IPS DF 6.9 (cell line): Measurements from ENCODE around the gene KHDRBS1.

Experiments
- DNase-seq: peaks from one replicate; pipeline ENCODE4 v3.0.0-alpha.2; 2013; ENCODE audit warnings: low read depth, low spot score
- H3K27ac ChIP-seq: one replicate; pipeline ENCODE4 v1.5.1; 2013; ENCODE audit warnings: low read length, control low read depth
- H3K27me3 ChIP-seq: 2 replicates; pipeline ENCODE4 v1.6.1; 2013; ENCODE audit warnings: mild to moderate bottlenecking, low read length; ENCODE audit not compliant: control insufficient read depth, insufficient read depth
- H3K36me3 ChIP-seq: 2 replicates; pipeline ENCODE4 v1.6.1; 2013; ENCODE audit warnings: low read length; ENCODE audit not compliant: control insufficient read depth, insufficient read depth
- H3K4me1 ChIP-seq: 2 replicates; pipeline ENCODE4 v1.6.1; 2013; ENCODE audit warnings: low read length; ENCODE audit not compliant: control insufficient read depth, insufficient read depth
- H3K4me3 ChIP-seq: 2 replicates; pipeline ENCODE4 v1.5.1; 2013; ENCODE audit warnings: mild to moderate bottlenecking, low read length
- H3K9me3 ChIP-seq: 2 replicates; pipeline ENCODE4 v1.6.1; 2013; ENCODE audit warnings: low read length, inconsistent platforms; ENCODE audit not compliant: control insufficient read depth, insufficient read depth
- WGBS: extraction: QIAGEN DNeasy Blood & Tissue Kit; methylation state at CpG from one replicate; pipeline ENCODE4 v1.1.7; 2013; ENCODE audit warnings: mixed read lengths, missing lambda C conversion rate; ENCODE audit not compliant: insufficient read length, insufficient coverage; 5-methylcytosine and 5-hydroxymethylcytosine counted together

The KHDRBS1 gene

DNA sequence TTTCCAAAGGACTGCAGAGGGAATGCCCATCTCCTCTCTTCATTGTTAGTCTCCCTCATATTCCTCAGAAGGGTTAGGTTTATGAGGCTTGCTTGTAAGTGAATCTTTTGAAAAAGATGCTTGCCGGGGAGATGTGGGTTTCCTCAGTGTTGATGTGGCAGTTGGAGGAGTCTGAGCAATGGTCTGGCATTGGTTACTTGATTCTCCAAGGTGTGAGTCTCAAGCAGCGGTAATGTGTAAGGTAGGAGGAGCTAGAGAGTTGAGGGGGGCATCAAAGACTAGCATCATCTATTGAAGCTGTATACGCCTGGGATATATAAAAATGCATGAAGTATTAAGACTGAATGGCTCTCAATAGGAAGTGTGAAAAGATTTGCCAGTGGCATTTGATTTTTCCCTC, 21.5 kb downstream of the KHDRBS1 start:
- WGBS, result no CpG with 5 or more reads among the region's 3 CpGs

DNA sequence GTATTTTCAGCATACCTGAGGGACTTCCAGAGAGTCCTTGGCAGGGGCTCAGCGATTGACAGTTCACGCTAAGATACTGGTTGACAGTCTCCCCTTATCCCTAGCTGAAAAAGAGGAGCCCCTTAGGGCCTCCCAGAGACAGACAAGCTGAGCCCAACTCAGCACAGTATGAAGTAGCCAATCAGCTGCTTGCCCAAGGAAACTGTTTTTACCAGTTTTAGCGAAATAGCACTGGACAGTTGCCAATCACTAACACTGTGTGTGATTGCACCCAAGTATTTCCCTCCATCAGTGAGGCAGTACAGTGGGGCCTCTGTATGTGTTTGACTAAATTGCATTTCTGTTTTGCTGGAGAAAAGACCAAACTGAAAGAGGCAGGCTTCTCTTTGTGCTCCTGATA, 27.0 kb downstream of the KHDRBS1 start:
- Histone ChIP-seq H3K4me3 (no peak overlapping the region), H3K27me3 (no peaks in the 10 kb centered on the region), H3K36me3 (peaks cover 36% of the 10 kb centered on the region), H3K4me1 (no peaks in the 10 kb centered on the region), H3K27ac (no peak overlapping the region), H3K9me3 (no peaks in the 10 kb centered on the region)
- no peak for DNase-seq
- no CpG with 5 or more reads among the region's 3 CpGs for WGBS

More for the DNA sequence above, 21.5 kb downstream of the KHDRBS1 start:
- H3K27me3 ChIP-seq, result no peaks in the 10 kb centered on the region
- H3K9me3 ChIP-seq, result no peaks in the 10 kb centered on the region
- H3K27ac ChIP-seq, result no peak overlapping the region
- no peak for DNase-seq
- H3K36me3 ChIP-seq, result peaks cover 33% of the 10 kb centered on the region
- H3K4me3 ChIP-seq, result no peak overlapping the region
- H3K4me1 ChIP-seq, result no peaks in the 10 kb centered on the region

- DNase-seq, result no peak
- H3K36me3 ChIP-seq, result peaks cover 41% of the 10 kb centered on the region
- no peak overlapping the region for H3K4me3 ChIP-seq
- no peaks in the 10 kb centered on the region for H3K4me1 ChIP-seq
- no CpG with 5 or more reads among the region's 5 CpGs for WGBS
- no peaks in the 10 kb centered on the region for H3K27me3 ChIP-seq
- H3K27ac ChIP-seq, result no peak overlapping the region
- H3K9me3 ChIP-seq, result no peaks in the 10 kb centered on the region; the same call in 1 of the 2 replicates
Observed at GRCh38 chr1:32042330-32042729, 28.7 kb downstream of the KHDRBS1 start.

- Histone ChIP-seq H3K27me3 (no peaks in the 10 kb centered on the region), H3K9me3 (no peaks in the 10 kb centered on the region; the same call in 1 of the 2 replicates), H3K36me3 (peaks cover 34% of the 10 kb centered on the region; the same call in 1 of the 2 replicates), H3K4me1 (no peaks in the 10 kb centered on the region), H3K27ac (no peak overlapping the region), H3K4me3 (no peak overlapping the region)
- WGBS, result no CpG with 5 or more reads among the region's 1 CpG
- DNase-seq, result no peak
Observed at GRCh38 chr1:32044234-32044633, 30.6 kb downstream of the KHDRBS1 start.

DNA sequence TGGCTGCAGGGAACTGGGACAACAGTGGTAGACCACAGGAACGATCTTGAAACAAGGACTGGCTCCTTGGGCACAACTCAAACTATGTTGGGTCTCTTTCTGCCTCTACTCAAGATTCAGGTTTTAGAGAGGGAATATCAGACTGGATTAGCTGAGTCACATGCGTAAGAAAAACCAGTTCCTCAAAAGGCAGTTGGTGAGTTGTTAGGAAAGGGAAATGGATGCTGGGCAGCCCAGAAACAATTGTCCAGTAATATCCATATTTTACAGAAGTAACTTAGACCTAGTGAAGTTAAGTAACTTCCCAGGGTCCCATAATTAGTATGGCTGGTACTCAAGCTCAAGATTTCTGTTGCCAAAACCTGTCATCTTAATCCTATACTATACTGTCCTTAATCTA, 32.1 kb downstream of the KHDRBS1 start:
- Histone ChIP-seq H3K9me3 (no peaks in the 10 kb centered on the region; the same call in 1 of the 2 replicates), H3K4me3 (no peak overlapping the region), H3K4me1 (no peaks in the 10 kb centered on the region), H3K27me3 (no peaks in the 10 kb centered on the region), H3K27ac (no peak overlapping the region), H3K36me3 (peaks cover 25% of the 10 kb centered on the region; the same call in 1 of the 2 replicates)
- no peak for DNase-seq
- no CpG with 5 or more reads among the region's 2 CpGs for WGBS

DNA sequence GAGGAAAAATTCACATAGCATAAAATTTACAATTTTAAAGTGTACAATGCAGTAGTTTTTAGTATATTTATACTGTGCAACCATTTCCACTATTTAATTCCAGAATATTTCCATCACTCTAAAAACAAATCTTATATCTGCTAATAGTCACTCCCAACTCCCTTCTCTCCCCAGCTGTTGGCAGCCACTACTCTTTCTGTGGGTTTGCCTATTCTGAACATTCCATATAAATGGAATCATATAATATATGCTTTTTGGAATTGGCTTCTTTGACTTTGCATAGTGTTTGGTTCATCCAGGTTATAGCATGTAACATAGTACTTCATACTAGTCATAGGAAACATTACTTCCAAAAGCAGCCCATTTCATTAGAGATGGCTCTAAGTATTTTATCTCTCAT, 34.0 kb downstream of the KHDRBS1 start:
- Histone ChIP-seq H3K4me3 (no peak overlapping the region), H3K27me3 (no peaks in the 10 kb centered on the region), H3K9me3 (no peaks in the 10 kb centered on the region; the same call in 1 of the 2 replicates), H3K36me3 (peaks cover 18% of the 10 kb centered on the region; the same call in 1 of the 2 replicates), H3K27ac (no peak overlapping the region), H3K4me1 (no peaks in the 10 kb centered on the region)
- DNase-seq, result no peak

DNA sequence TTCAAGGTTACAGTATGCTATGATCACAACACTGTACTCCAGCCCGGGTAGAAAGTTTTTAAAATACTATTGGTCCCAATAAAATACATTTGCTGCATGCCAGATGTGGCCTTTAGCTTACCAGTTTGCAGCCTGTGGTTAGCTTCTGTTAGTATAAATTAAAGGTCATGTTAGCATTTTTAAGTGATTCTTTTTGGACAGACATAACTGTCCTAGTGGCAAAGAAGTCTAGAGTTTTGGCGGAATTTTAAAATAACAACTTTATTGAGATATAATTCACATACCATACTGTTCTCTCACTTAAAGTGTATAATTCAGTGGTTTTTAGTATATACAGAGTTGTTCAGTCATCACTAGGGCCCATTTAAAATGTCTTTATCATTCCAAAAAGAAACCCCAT, 34.8 kb downstream of the KHDRBS1 start:
- Histone ChIP-seq H3K27ac (no peak overlapping the region), H3K36me3 (peaks cover 20% of the 10 kb centered on the region; the same call in 1 of the 2 replicates), H3K4me1 (no peaks in the 10 kb centered on the region), H3K9me3 (no peaks in the 10 kb centered on the region; the same call in 1 of the 2 replicates), H3K4me3 (no peak overlapping the region), H3K27me3 (no peaks in the 10 kb centered on the region)
- no CpG with 5 or more reads among the region's 2 CpGs for WGBS
- no peak for DNase-seq

- Histone ChIP-seq H3K36me3 (peaks cover 16% of the 10 kb centered on the region; the same call in 1 of the 2 replicates), H3K4me3 (no peak overlapping the region), H3K4me1 (no peaks in the 10 kb centered on the region), H3K27ac (no peak overlapping the region), H3K9me3 (no peaks in the 10 kb centered on the region; the same call in 1 of the 2 replicates), H3K27me3 (no peaks in the 10 kb centered on the region)
- DNase-seq, result no peak
- WGBS, result no CpG with 5 or more reads among the region's 1 CpG
Observed at GRCh38 chr1:32051706-32052105, 38.0 kb downstream of the KHDRBS1 start.

GRCh38 chr1:32052887-32053286, 39.2 kb downstream of the KHDRBS1 start:
- H3K4me1 ChIP-seq, result no peaks in the 10 kb centered on the region
- H3K27ac ChIP-seq, result no peak overlapping the region
- no peak overlapping the region for H3K4me3 ChIP-seq
- peaks cover 13% of the 10 kb centered on the region; the same call in 1 of the 2 replicates for H3K36me3 ChIP-seq
- H3K9me3 ChIP-seq, result no peaks in the 10 kb centered on the region
- DNase-seq, result no peak
- no CpG with 5 or more reads among the region's 4 CpGs for WGBS
- H3K27me3 ChIP-seq, result no peaks in the 10 kb centered on the region

DNA sequence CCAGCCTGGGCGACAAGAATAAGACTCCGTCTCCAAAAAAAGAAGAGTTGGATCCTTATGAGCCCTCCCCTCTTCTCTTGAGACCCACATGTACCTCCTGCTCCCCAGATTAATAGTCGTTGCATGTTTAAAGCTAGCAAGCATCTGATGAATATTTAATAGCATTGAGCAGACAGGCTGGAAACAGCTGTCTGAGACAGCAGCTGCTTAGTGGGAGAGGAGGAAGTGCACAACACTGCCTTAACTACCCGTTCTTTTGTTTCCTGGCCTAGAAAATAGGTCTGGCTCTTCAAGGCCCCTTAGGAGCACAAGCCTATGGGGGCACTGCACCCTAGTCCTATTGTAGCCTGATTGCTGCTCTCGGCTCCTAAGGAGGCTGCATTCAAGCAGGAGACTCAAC, 41.7 kb downstream of the KHDRBS1 start:
- H3K27me3 ChIP-seq, result no peaks in the 10 kb centered on the region
- DNase-seq, result no peak
- no CpG with 5 or more reads among the region's 5 CpGs for WGBS
- no peaks in the 10 kb centered on the region for H3K9me3 ChIP-seq
- no peak overlapping the region for H3K4me3 ChIP-seq
- H3K27ac ChIP-seq, result no peak overlapping the region
- H3K4me1 ChIP-seq, result no peaks in the 10 kb centered on the region
- H3K36me3 ChIP-seq, result peaks cover 13% of the 10 kb centered on the region; the same call in 1 of the 2 replicates

- Histone ChIP-seq H3K4me1 (no peaks in the 10 kb centered on the region), H3K4me3 (no peak overlapping the region), H3K9me3 (no peaks in the 10 kb centered on the region), H3K36me3 (peaks cover 13% of the 10 kb centered on the region; the same call in 1 of the 2 replicates), H3K27ac (no peak overlapping the region), H3K27me3 (no peaks in the 10 kb centered on the region)
- WGBS, result no CpG with 5 or more reads among the region's 1 CpG
- DNase-seq, result no peak
Observed at GRCh38 chr1:32056598-32056997, 42.9 kb downstream of the KHDRBS1 start.
